ENCODE measurements around the gene TACO1.

Gene TACO1

GRCh38 chr17:63601439-63602371 lies 1.0 kb downstream of the TACO1 start:
- DNase-seq (ENCODE audit: low read depth), result no peak

GRCh38 chr17:63609816-63610573 lies 9.3 kb downstream of the TACO1 start:
- no peak for DNase-seq (ENCODE audit: low read depth)

- no peak for DNase-seq (ENCODE audit: low read depth)
Observed at GRCh38 chr17:63610854-63611253, 10.2 kb downstream of the TACO1 start.

- no peak for DNase-seq (ENCODE audit: low read depth)
Observed at GRCh38 chr17:63611354-63611753, 10.7 kb downstream of the TACO1 start.

- no peak for DNase-seq (ENCODE audit: low read depth)
Observed at GRCh38 chr17:63613663-63614062, 13.0 kb downstream of the TACO1 start.

GRCh38 chr17:63621229-63621683 lies 20.6 kb downstream of the TACO1 start:
- DNase-seq (ENCODE audit: low read depth), result no peak

- DNase-seq (ENCODE audit: low read depth), result peak; percentile 90
Observed at GRCh38 chr17:63621684-63622573, 21.2 kb downstream of the TACO1 start, which contains the start of gene MAP3K3. TSS of gene MAP3K3 (plus strand) at chr17:63622417. CDS start at chr17:63622760, 343 bp downstream.

- peak; percentile 32 for DNase-seq (ENCODE audit: low read depth)
Observed at GRCh38 chr17:63622574-63623390, 22.1 kb downstream of the TACO1 start.

- DNase-seq (ENCODE audit: low read depth), result no peak
Observed at GRCh38 chr17:63623786-63624530, 23.3 kb downstream of the TACO1 start.

GRCh38 chr17:63624531-63624880 lies 23.8 kb downstream of the TACO1 start:
- no peak for DNase-seq (ENCODE audit: low read depth)

GRCh38 chr17:63626551-63627180 lies 26.0 kb downstream of the TACO1 start:
- no peak for DNase-seq (ENCODE audit: low read depth)

GRCh38 chr17:63629627-63630026 lies 28.9 kb downstream of the TACO1 start:
- no peak for DNase-seq (ENCODE audit: low read depth)

- DNase-seq (ENCODE audit: low read depth), result no peak
Observed at GRCh38 chr17:63631062-63631461, 30.4 kb downstream of the TACO1 start.

GRCh38 chr17:63631626-63632025 lies 30.9 kb downstream of the TACO1 start:
- no peak for DNase-seq (ENCODE audit: low read depth)

- no peak for DNase-seq (ENCODE audit: low read depth)
Observed at GRCh38 chr17:63633742-63634141, 33.0 kb downstream of the TACO1 start.

GRCh38 chr17:63634163-63634562 lies 33.5 kb downstream of the TACO1 start:
- no peak for DNase-seq (ENCODE audit: low read depth)

GRCh38 chr17:63634816-63635215 lies 34.1 kb downstream of the TACO1 start:
- DNase-seq (ENCODE audit: low read depth), result no peak

- no peak for DNase-seq (ENCODE audit: low read depth)
Observed at GRCh38 chr17:63635290-63635689, 34.6 kb downstream of the TACO1 start.

GRCh38 chr17:63635787-63636186 lies 35.1 kb downstream of the TACO1 start:
- no peak for DNase-seq (ENCODE audit: low read depth)

GRCh38 chr17:63639125-63639524 lies 38.4 kb downstream of the TACO1 start:
- DNase-seq (ENCODE audit: low read depth), result no peak
